ENCODE results near the gene CDKN1C. TPM values are rescaled to one million over a fixed set of nuclear protein-coding genes. Genes with fewer than 3 reads are reported as not detected.

CDKN1C gene
- total RNA-seq, 2 donors from 2014 or later: 10.9 to 18.2 TPM

- H3K9me3 ChIP-seq: no peaks in the 10 kb centered on the region
- no peak overlapping the region for H3K27ac ChIP-seq
- H3K4me1 ChIP-seq: peaks cover 5% of the 10 kb centered on the region
- peak; percentile 26 for DNase-seq
- no peaks in the 10 kb centered on the region for H3K27me3 ChIP-seq
- intact Hi-C loops (cut with DNase I): loop anchor here (5.0 kb wide), 1 partner anchor 40 kb away; no protein-coding TSS in a partner anchor
- H3K36me3 ChIP-seq: no peaks in the 10 kb centered on the region
- H3K9ac ChIP-seq (ENCODE audit: low read depth in 2 of 2, low read length in 2 of 2): peak overlapping the region in 1 of 2 donors; percentile 26
- no peak for TF ChIP-seq CTCF (IDR thresholded peaks at IDR 0.05)
- H3K4me3 ChIP-seq: no peak overlapping the region
Measured at GRCh38 chr11:2931771-2932738, 46.5 kb upstream of the CDKN1C start.

- no peaks in the 10 kb centered on the region for H3K36me3 ChIP-seq
- H3K4me3 ChIP-seq: no peak overlapping the region
- H3K4me1 ChIP-seq: peaks cover 5% of the 10 kb centered on the region
- intact Hi-C loops (cut with DNase I): loop anchor here (5.0 kb wide), 1 partner anchor 39 kb away; no protein-coding TSS in a partner anchor
- no peak for DNase-seq
- H3K27me3 ChIP-seq: no peaks in the 10 kb centered on the region
- no peak for TF ChIP-seq CTCF (IDR thresholded peaks at IDR 0.05)
- no peaks in the 10 kb centered on the region for H3K9me3 ChIP-seq
- H3K27ac ChIP-seq: no peak overlapping the region
- no peak overlapping the region for H3K9ac ChIP-seq (ENCODE audit: low read depth in 2 of 2, low read length in 2 of 2)
Measured at GRCh38 chr11:2931420-2931746, 45.8 kb upstream of the CDKN1C start.

GRCh38 chr11:2930704-2931419 lies 45.3 kb upstream of the CDKN1C start:
- Histone ChIP-seq H3K9me3 (no peaks in the 10 kb centered on the region), H3K36me3 (no peaks in the 10 kb centered on the region), H3K4me3 (peak overlapping the region; percentile 81), H3K27ac (peak overlapping the region; percentile 88), H3K4me1 (peaks cover 5% of the 10 kb centered on the region), H3K27me3 (no peaks in the 10 kb centered on the region), H3K9ac (ENCODE audit: low read depth in 2 of 2, low read length in 2 of 2) (peak overlapping the region; percentile 89 to 90)
- peak; percentile 85 for TF ChIP-seq CTCF (IDR thresholded peaks at IDR 0.05)
- intact Hi-C loops (cut with DNase I): loop anchor here (5.0 kb wide), 1 partner anchor 39 kb away; no protein-coding TSS in a partner anchor
- peak; percentile 95 for DNase-seq

GRCh38 chr11:2929950-2930703 lies 44.6 kb upstream of the CDKN1C start:
- peak; percentile 79 for DNase-seq
- peaks cover 6% of the 10 kb centered on the region for H3K4me1 ChIP-seq
- no peaks in the 10 kb centered on the region for H3K36me3 ChIP-seq
- H3K27me3 ChIP-seq: no peaks in the 10 kb centered on the region
- peak overlapping the region; percentile 88 for H3K27ac ChIP-seq
- intact Hi-C loops (cut with DNase I): loop anchor here (5.0 kb wide), 1 partner anchor 38 kb away; no protein-coding TSS in a partner anchor
- H3K9me3 ChIP-seq: no peaks in the 10 kb centered on the region
- H3K9ac ChIP-seq (ENCODE audit: low read depth in 2 of 2, low read length in 2 of 2): peak overlapping the region; percentile 89 to 90
- no peak for TF ChIP-seq CTCF (IDR thresholded peaks at IDR 0.05)
- H3K4me3 ChIP-seq: peak overlapping the region; percentile 81

GRCh38 chr11:2929531-2929949 lies 44.0 kb upstream of the CDKN1C start:
- Histone ChIP-seq H3K9me3 (no peaks in the 10 kb centered on the region), H3K27ac (peak overlapping the region; percentile 88), H3K4me3 (peak overlapping the region; percentile 81), H3K27me3 (no peaks in the 10 kb centered on the region), H3K4me1 (peaks cover 11% of the 10 kb centered on the region), H3K9ac (ENCODE audit: low read depth in 2 of 2, low read length in 2 of 2) (peak overlapping the region; percentile 89 to 90), H3K36me3 (no peaks in the 10 kb centered on the region)
- intact Hi-C loops (cut with DNase I): no loop called here
- no peak for TF ChIP-seq CTCF (IDR thresholded peaks at IDR 0.05)
- DNase-seq: peak; percentile 85
